NK-92 (cell line): ENCODE results near the gene SREBF2.
"Not testable (repeated sequence)": the region's sequence is repeated elsewhere in the genome, so short reads cannot be mapped to it uniquely, and the experiment has no call there.

Experiments used
- DNase-seq: peaks from one replicate; lab custom pipeline; 2025; ENCODE audit not compliant: unreplicated experiment; lab: John Stamatoyannopoulos, UW

Gene SREBF2

GRCh38 chr22:41841085-41841712 lies 8.3 kb downstream of the SREBF2 start:
- no peak for DNase-seq

GRCh38 chr22:41842996-41843970 lies 10.4 kb downstream of the SREBF2 start:
- DNase-seq = no peak

GRCh38 chr22:41844036-41844435 lies 11.1 kb downstream of the SREBF2 start:
- no peak for DNase-seq

GRCh38 chr22:41844513-41844912 lies 11.6 kb downstream of the SREBF2 start:
- DNase-seq = no peak

GRCh38 chr22:41845380-41846267 lies 12.7 kb downstream of the SREBF2 start:
- no peak for DNase-seq

GRCh38 chr22:41846268-41846987 lies 13.5 kb downstream of the SREBF2 start:
- DNase-seq = no peak

- DNase-seq = no peak
Measured at GRCh38 chr22:41847300-41847699, 14.4 kb downstream of the SREBF2 start.

- DNase-seq = no peak
Measured at GRCh38 chr22:41848468-41848867, 15.6 kb downstream of the SREBF2 start.

- DNase-seq = no peak
Measured at GRCh38 chr22:41856469-41856868, 23.6 kb downstream of the SREBF2 start.

GRCh38 chr22:41857155-41857859 lies 24.4 kb downstream of the SREBF2 start:
- DNase-seq = no peak

GRCh38 chr22:41857860-41858199 lies 24.9 kb downstream of the SREBF2 start:
- no peak for DNase-seq

- DNase-seq = no peak
Measured at GRCh38 chr22:41862160-41862529, 29.2 kb downstream of the SREBF2 start.

- no peak for DNase-seq
Measured at GRCh38 chr22:41862530-41863266, 29.8 kb downstream of the SREBF2 start.

- DNase-seq = no peak
Measured at GRCh38 chr22:41863472-41863871, 30.6 kb downstream of the SREBF2 start.

- DNase-seq = no peak
Measured at GRCh38 chr22:41868556-41868955, 35.7 kb downstream of the SREBF2 start.

- not testable (repeated sequence) for DNase-seq
Measured at GRCh38 chr22:41870081-41870480, 37.2 kb downstream of the SREBF2 start.

- no peak for DNase-seq
Measured at GRCh38 chr22:41870786-41871185, 37.9 kb downstream of the SREBF2 start.

GRCh38 chr22:41873391-41873790 lies 40.5 kb downstream of the SREBF2 start:
- DNase-seq = no peak

- no peak for DNase-seq
Measured at GRCh38 chr22:41874090-41874489, 41.2 kb downstream of the SREBF2 start.
